IMR-90 (cell line): ENCODE measurements around the gene NFKB1. TPM values are rescaled to one million over a fixed set of nuclear protein-coding genes. Genes with fewer than 3 reads are reported as not detected.

ENCODE experiments used
- ATAC-seq: fragments of 200-7000 bp; cut with Tn5 transposase; 2 replicates; pipeline ENCODE4 v1.9.1; 2020; ENCODE audit warnings: low read depth, mild to moderate bottlenecking, moderate library complexity
- BruUV-seq: library from RNA; stranded (reverse); fragments of 400-500 nt; replicated peaks from 2 replicates; lab custom pipeline; 2021; lab: Mats Ljungman, UMichigan
- CTCF ChIA-PET: fragments of 300-600 bp; formaldehyde crosslinking; extraction: SDS; loops from one replicate; lab custom pipeline; 2021; ENCODE audit warnings: antibody characterized with exemption; lab: Yijun Ruan, JAX
- POLR2A ChIA-PET: fragments of 300-600 bp; sonication (Branson Sonifier 250); formaldehyde crosslinking; loops from one replicate; lab custom pipeline; 2022; ENCODE audit warnings: antibody characterized with exemption; ENCODE audit not compliant: unreplicated experiment; lab: Charles Lee
- DNase-seq: peaks from one replicate; pipeline ENCODE4 v3.0.0; 2013
- H2AFZ ChIP-seq: replicated peaks from 2 replicates; pipeline ENCODE3; 2013; ENCODE audit warnings: low read length, mild to moderate bottlenecking; ENCODE audit not compliant: poor library complexity
- H2AK5ac ChIP-seq: 2 replicates; pipeline ENCODE4 v1.6.1; 2013; ENCODE audit warnings: low read depth, low read length, inconsistent platforms
- H2AK9ac ChIP-seq: replicated peaks from 2 replicates; pipeline ENCODE3; 2013; ENCODE audit warnings: mild to moderate bottlenecking, low read depth, low read length, moderate library complexity; ENCODE audit not compliant: poor library complexity
- H2BK120ac ChIP-seq: 2 replicates; pipeline ENCODE4 v1.6.1; 2013; ENCODE audit warnings: low read depth, low read length, inconsistent platforms
- H2BK15ac ChIP-seq: 3 replicates; pipeline ENCODE4 v1.6.1; 2013; ENCODE audit warnings: low read depth, low read length, inconsistent platforms
- H2BK20ac ChIP-seq: 2 replicates; pipeline ENCODE4 v1.6.1; 2013; ENCODE audit warnings: low read depth, mild to moderate bottlenecking, inconsistent platforms, low read length, moderate library complexity
- H2BK5ac ChIP-seq: 2 replicates; pipeline ENCODE4 v1.6.1; 2013; ENCODE audit warnings: mild to moderate bottlenecking, low read depth, low read length, inconsistent platforms; ENCODE audit not compliant: poor library complexity, severe bottlenecking
- H3K14ac ChIP-seq: replicated peaks from 2 replicates; pipeline ENCODE4 v1.6.1; 2013; ENCODE audit warnings: low read depth, low read length, inconsistent platforms
- H3K18ac ChIP-seq: 2 replicates; pipeline ENCODE4 v1.6.1; 2013; ENCODE audit warnings: low read depth, low read length, control low read depth
- H3K23ac ChIP-seq: 2 replicates; pipeline ENCODE4 v1.6.1; 2013; ENCODE audit warnings: low read depth, low read length, inconsistent platforms
- H3K27ac ChIP-seq: 2 replicates; pipeline ENCODE4 v1.5.1; 2013; ENCODE audit warnings: mild to moderate bottlenecking, control low read depth, low read length; ENCODE audit not compliant: insufficient read depth
- H3K27me3 ChIP-seq: 2 replicates; pipeline ENCODE4 v1.6.1; 2013; ENCODE audit warnings: low read length; ENCODE audit not compliant: control insufficient read depth, insufficient read depth
- H3K36me3 ChIP-seq: 2 replicates; pipeline ENCODE4 v1.6.1; 2013; ENCODE audit warnings: low read length, mixed read lengths; ENCODE audit not compliant: control insufficient read depth, insufficient read depth
- H3K4ac ChIP-seq: 2 replicates; pipeline ENCODE4 v1.6.1; 2013; ENCODE audit warnings: low read depth, low read length, inconsistent platforms
- H3K4me1 ChIP-seq: 2 replicates; pipeline ENCODE4 v1.6.1; 2013; ENCODE audit warnings: low read length, mixed read lengths; ENCODE audit not compliant: control insufficient read depth, insufficient read depth
- H3K4me2 ChIP-seq: 2 replicates; pipeline ENCODE4 v1.6.1; 2013; ENCODE audit warnings: low read depth, mild to moderate bottlenecking, control low read depth, low read length, moderate library complexity
- H3K4me3 ChIP-seq: 2 replicates; pipeline ENCODE4 v1.5.1; 2013; ENCODE audit warnings: low read depth, mild to moderate bottlenecking, control low read depth, low read length, moderate library complexity; ENCODE audit not compliant: insufficient read depth
- H3K56ac ChIP-seq: 2 replicates; pipeline ENCODE4 v1.6.1; 2013; ENCODE audit warnings: low read length, inconsistent platforms; ENCODE audit not compliant: insufficient read depth; ENCODE audit errors: extremely low read depth
- H3K79me1 ChIP-seq, 2 experiments: 2 replicates each; pipeline ENCODE4 v1.6.1; 2013; ENCODE audit warnings: low read length in 2 of 2, inconsistent platforms in 1 of 2, low read depth in 1 of 2
- H3K9ac ChIP-seq: 2 replicates; pipeline ENCODE4 v1.6.1; 2013; ENCODE audit warnings: low read depth, low read length, control low read depth
- H3K9me1 ChIP-seq: 2 replicates; pipeline ENCODE4 v1.6.1; 2013; ENCODE audit warnings: low read length, inconsistent platforms; ENCODE audit not compliant: insufficient read depth
- H3K9me3 ChIP-seq: 2 replicates; pipeline ENCODE4 v1.6.1; 2013; ENCODE audit warnings: low read length; ENCODE audit not compliant: control insufficient read depth, insufficient read depth
- H4K20me1 ChIP-seq: 2 replicates; pipeline ENCODE4 v1.6.1; 2013; ENCODE audit warnings: low read length, inconsistent platforms; ENCODE audit not compliant: insufficient read depth
- H4K5ac ChIP-seq: 2 replicates; pipeline ENCODE4 v1.6.1; 2013; ENCODE audit warnings: mild to moderate bottlenecking, low read depth, low read length, control low read depth
- H4K8ac ChIP-seq, 2 experiments: 2 replicates each; pipeline ENCODE4 v1.6.1; 2013; ENCODE audit warnings: low read depth in 2 of 2, low read length in 2 of 2, control low read depth in 1 of 2, inconsistent platforms in 1 of 2
- H4K91ac ChIP-seq: 2 replicates; pipeline ENCODE4 v1.6.1; 2013; ENCODE audit warnings: low read depth, low read length, inconsistent platforms; ENCODE audit not compliant: insufficient read depth
- BHLHE40 ChIP-seq: fragments of 150-350 bp; IDR thresholded peaks from 2 replicates; pipeline ENCODE4 v1.6.1; 2016; ENCODE audit warnings: mild to moderate bottlenecking, low read depth, low read length
- ELK1 ChIP-seq: fragments of 150-350 bp; IDR thresholded peaks from 2 replicates; pipeline ENCODE4 v1.6.1; 2016; ENCODE audit warnings: low read depth, mild to moderate bottlenecking, low read length, moderate library complexity, borderline replicate concordance
- SMC3 ChIP-seq: fragments of 150-350 bp; IDR thresholded peaks from 2 replicates; pipeline ENCODE4 v1.6.1; 2016; ENCODE audit warnings: low read depth, mild to moderate bottlenecking, antibody characterized with exemption, low read length, moderate library complexity
- WGBS, 2 experiments: methylation state at CpG; one replicate each; pipeline versions ENCODE4 v1.1.5 to v1.1.7; 2013; ENCODE audit warnings: missing lambda C conversion rate in 2 of 2; ENCODE audit not compliant: insufficient read length in 1 of 2; ENCODE audit errors: extremely low coverage in 2 of 2; 5-methylcytosine and 5-hydroxymethylcytosine counted together
- dilution Hi-C: fragments of 300-500 bp; cut with HindIII; formaldehyde crosslinking; loops from one replicate; pipeline ENCODE4 v1.14.3; 2018; ENCODE audit warnings: low sequenced_read_pairs; ENCODE audit not compliant: unreplicated experiment
- in situ Hi-C: fragments of 300-500 bp; cut with MboI; formaldehyde crosslinking; loops from 3 replicates; pipeline ENCODE4 v1.14.3; 2019; ENCODE audit warnings: low sequenced_read_pairs, inconsistent platforms, mixed read lengths
- intact Hi-C: fragments of 100-400 bp; cut with micrococcal nuclease; formaldehyde crosslinking; loops from 2 replicates; pipeline ENCODE4 v1.10.0; 2022
- polyA plus RNA-seq, 3 experiments: library from polyadenylated mRNA; depleted of rRNA; stranded (reverse); fragments of >200 nt; gene quantifications; 2 replicates each; pipeline ENCODE4 v1.2.3, GENCODE V29; 2012; ENCODE audit warnings: low replicate concordance in 1 of 3
- total RNA-seq: library from RNA; depleted of rRNA; stranded (reverse); fragments of >200 nt; gene quantifications from 2 replicates; pipeline ENCODE4 v1.2.3, GENCODE V29; 2012

The NFKB1 gene
- total and polyA plus RNA-seq, 2 of the 4 experiments (the other 2 are of a cell fraction): 19.8 to 24.6 TPM

- Histone ChIP-seq H2BK5ac (no peak overlapping the region), H3K9me3 (no peaks in the 10 kb centered on the region), H3K23ac (no peak overlapping the region), H3K27ac (no peak overlapping the region), H3K4me1 (peaks cover 8% of the 10 kb centered on the region), H2BK15ac (no peak overlapping the region), H2AFZ (no peak overlapping the region), H3K4ac (no peak overlapping the region), H3K18ac (no peak overlapping the region), H4K8ac (no peak overlapping the region), H2AK5ac (no peak overlapping the region), H3K14ac (no peak overlapping the region), H4K20me1 (no peaks in the 10 kb centered on the region), H4K91ac (no peak overlapping the region), H3K56ac (no peak overlapping the region), H2BK120ac (no peak overlapping the region), H3K36me3 (peaks cover 26% of the 10 kb centered on the region), H3K79me1 (0 out of 4 replicates have a peak, but pooled peaks cover 0 to 7% of the 10 kb centered on the region in 2 experiments), H3K9ac (no peak overlapping the region), H2AK9ac (no peak overlapping the region), H2BK20ac (no peak overlapping the region), H3K4me2 (no peak overlapping the region), H3K27me3 (no peaks in the 10 kb centered on the region), H4K5ac (no peak overlapping the region), H3K4me3 (no peak overlapping the region), H3K9me1 (peaks cover 5% of the 10 kb centered on the region; the same call in 1 of the 2 replicates)
- DNase-seq (no peak), ATAC-seq (peak; percentile 13; the same call in 1 of the 2 replicates)
- POLR2A ChIA-PET: no interaction called here
- in situ Hi-C loops (no loop called here), dilution Hi-C loops (no loop called here), intact Hi-C loops (loop anchor here (5.0 kb wide), 1 partner anchor 124 kb away; the partner anchor contains the start of gene MANBA)
- TF ChIP-seq BHLHE40 (no peak), ELK1 (no peak), SMC3 (no peak)
- BruUV-seq: no TSS peak
- WGBS, 2 experiments: 0% methylated on average over 1 of the region's 1 CpG; no CpG with 5 or more reads in 1 of the 2 experiments
- CTCF ChIA-PET: no interaction called here
Measured at GRCh38 chr4:102638621-102639020, 137.5 kb downstream of the NFKB1 start.
